ENCODE results near the gene HNMT.

Gene HNMT

DNA sequence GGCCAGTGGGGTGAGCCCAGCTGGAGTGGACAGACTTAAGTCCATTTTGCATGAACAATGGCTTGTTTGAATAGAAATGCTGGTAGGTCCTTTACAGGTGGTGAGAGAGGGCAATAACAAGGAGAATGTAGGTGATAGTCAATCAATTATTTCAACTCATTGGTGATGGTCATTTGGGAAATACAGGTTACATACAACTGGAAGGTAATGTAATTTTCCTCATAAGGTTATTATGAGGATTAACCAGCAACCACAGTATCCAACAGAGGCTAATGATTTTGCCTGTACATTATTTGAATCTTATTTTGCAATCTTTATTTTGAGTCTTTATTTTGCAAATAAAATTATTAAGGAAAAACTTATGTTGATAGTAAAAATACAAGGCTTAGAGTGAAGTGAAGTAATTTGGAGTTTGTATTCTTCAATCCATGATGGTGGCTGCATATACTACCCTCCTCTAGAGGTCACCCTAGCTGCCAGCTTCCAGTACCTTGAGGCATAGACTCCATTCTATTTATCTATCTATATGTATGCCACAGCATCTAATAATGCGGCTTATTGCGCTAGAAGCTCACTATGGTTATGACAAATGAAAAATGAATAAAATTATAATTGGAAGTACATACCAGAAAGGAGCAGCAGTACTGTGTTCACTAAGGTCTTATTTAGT is 20.5 kb upstream of the HNMT start:
- no peak overlapping the region for H3K4me3 ChIP-seq (ENCODE audit: low read depth, low read length)
- no peak for DNase-seq (ENCODE audit: low read depth)

DNA sequence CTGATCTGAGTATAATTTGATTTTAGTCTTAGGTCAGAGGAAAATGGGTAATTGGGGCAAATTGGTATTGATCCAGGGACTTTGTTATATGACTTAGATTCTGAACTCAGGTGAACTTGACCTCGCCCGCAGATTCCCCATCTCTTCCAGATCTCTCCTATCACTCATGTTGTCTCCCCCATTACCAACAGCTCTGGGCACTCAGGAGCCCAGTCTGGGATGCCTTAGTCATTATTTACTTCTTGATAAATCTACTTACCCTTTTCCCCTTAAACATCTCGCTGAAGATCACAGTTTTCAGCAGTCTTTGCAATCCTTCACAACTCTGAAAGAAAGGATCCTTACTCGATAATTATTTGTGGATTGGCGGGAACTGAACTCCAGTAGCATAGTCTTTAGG is 19.6 kb upstream of the HNMT start:
- no peak overlapping the region for H3K4me3 ChIP-seq (ENCODE audit: low read depth, low read length)
- DNase-seq (ENCODE audit: low read depth): no peak

DNA sequence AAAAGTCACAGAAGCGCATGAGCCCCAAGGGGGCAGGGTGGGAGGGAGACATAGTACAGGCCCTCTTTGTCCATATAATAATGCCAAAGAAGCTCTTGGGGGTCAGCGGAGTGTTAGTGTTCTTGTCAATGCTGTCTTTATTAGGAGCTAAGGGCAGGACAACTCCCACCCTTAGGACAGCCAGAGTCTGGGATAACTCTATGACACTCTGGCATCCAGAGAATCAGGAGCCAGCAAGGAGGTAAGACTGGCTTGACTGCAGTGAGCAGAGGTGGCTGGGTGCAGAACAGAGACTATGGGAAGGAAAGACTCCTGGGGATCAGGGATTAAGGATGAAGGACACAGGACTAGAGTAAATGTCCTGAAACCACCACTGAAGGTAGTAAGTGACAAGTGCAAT is 19.0 kb upstream of the HNMT start:
- no peak for DNase-seq (ENCODE audit: low read depth)
- no peak overlapping the region for H3K4me3 ChIP-seq (ENCODE audit: low read depth, low read length)

DNA sequence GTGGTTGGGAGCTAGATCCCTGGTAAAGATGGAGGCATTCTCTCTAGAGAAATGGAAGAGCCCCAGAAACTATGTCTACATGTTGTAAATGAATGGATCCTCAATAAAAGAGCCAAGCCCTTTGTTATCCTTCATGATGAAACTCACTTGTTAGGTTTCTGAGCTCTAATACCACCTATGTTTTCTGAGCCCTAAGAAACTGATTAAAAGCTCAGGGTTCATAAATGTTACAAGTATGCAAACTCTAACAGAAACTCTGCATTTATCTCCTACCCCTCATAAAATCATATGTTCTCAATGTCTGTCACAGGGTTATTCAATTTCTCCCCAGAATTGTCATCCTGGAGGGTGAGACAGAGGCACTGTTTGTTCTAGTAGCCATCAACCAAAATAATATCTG is 18.0 kb upstream of the HNMT start:
- no peak for DNase-seq (ENCODE audit: low read depth)
- H3K4me3 ChIP-seq (ENCODE audit: low read depth, low read length): no peak overlapping the region

DNA sequence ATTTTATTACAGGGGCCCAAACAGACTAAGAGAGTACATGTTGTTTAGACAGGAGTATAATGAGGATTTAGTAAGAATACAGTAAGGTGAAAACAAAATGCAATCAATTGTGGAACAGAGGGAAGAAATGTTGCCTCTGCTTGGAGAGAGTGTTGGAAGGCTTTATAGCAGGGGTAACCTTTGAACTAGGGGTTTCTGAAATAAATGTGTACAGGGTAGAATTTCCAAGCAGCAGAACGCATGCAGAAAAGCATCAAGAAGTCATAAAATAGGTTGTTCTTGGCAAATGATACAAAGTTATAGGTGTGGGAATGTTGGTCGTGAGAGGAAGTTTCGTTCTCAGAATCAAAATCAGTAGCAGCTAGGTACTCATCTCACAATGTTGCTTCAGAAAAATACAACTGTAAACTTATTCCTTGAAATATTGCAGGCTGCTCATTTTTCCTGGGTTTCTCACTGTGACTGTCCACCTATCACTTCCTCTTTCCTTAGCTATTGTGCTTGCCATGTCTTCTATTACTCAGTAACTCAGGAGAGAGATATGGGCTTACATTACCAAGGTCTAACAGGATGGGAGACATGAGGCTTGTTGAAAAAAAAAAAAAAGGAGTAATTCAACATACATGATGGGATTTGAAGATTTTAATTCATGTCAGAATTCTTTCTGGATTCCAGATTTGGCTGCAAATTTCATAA is 17.1 kb upstream of the HNMT start:
- DNase-seq (ENCODE audit: low read depth): no peak
- H3K4me3 ChIP-seq (ENCODE audit: low read depth, low read length): no peak overlapping the region

DNA sequence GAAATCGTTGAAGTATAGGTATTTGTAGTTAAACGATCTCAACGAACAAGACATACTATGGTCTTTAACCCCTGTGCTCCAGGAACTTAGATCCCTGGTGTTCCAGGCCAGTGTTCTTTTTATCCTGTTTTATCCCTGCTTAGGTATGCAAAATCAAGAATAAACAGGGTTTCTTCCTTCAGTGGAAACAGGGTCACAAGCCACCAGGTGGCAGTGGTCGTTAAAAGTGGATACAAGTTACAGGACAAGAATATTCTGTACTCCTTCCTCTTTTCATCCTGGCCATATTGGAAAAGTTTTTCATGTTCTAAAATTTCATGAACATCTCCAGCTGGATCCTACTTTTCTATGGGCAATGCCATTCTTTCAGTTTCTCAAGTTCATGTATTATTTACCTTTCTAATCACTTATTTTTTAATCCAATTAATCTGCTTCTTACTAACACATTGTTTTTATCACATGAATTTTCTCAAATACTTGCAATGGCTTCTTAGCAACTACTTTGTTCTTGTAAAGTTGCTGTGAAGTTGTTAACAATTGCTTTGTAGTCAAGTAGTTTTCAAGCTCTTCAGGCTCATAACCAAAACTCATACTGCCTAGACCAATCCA is 16.4 kb upstream of the HNMT start:
- DNase-seq (ENCODE audit: low read depth): peak; percentile 23
- no peak overlapping the region for H3K4me3 ChIP-seq (ENCODE audit: low read depth, low read length)

DNA sequence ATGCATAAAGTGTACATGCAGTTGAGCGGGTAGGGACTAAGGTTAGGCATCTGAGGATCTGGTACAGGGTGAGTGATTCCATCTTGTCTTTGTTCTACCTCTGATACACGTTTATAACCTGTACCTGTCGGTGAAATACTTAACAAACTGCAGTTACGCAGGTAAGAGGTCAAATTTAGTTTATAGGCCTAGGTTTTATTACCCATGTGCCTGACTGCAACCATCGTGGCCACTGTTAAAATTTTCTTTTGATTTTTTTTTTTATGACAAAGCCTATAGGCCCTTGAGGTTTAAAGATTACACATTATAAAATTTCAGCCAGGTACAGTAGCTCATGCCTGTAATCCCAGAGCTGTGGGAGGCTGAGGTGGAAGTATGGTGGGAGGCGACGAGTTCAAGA is 15.4 kb upstream of the HNMT start:
- no peak overlapping the region for H3K4me3 ChIP-seq (ENCODE audit: low read depth, low read length)
- DNase-seq (ENCODE audit: low read depth): no peak

- DNase-seq (ENCODE audit: low read depth): no peak
- no peak overlapping the region for H3K4me3 ChIP-seq (ENCODE audit: low read depth, low read length)
These were observed 14.0 kb upstream of the HNMT start for GRCh38 chr2:137950238-137950637.

DNA sequence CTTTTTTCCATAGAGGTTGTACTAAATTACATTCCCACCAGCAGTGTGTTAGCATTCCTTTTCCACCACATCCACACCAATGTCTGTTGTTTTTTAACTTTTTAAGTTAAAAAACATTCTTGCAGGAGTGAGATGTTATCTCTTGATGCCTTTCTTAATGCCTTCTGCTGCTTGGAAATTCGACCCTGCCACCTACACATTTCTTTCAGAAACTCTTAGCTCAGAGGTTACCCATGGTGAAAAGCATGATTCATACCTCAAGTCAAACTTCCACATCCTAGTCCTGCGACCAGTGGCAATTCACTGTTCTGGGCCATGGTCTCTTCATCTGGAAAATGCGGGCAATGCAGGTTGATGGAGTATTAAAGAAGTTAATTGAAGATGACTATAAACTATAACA is 12.7 kb upstream of the HNMT start:
- DNase-seq (ENCODE audit: low read depth): peak; percentile 63
- H3K4me3 ChIP-seq (ENCODE audit: low read depth, low read length): no peak overlapping the region

- no peak for DNase-seq (ENCODE audit: low read depth)
- no peak overlapping the region for H3K4me3 ChIP-seq (ENCODE audit: low read depth, low read length)
These were observed 11.6 kb upstream of the HNMT start for GRCh38 chr2:137952586-137953129.

- no peak for DNase-seq (ENCODE audit: low read depth)
- no peak overlapping the region for H3K4me3 ChIP-seq (ENCODE audit: low read depth, low read length)
These were observed 8.7 kb upstream of the HNMT start for GRCh38 chr2:137955536-137955935.

- H3K4me3 ChIP-seq (ENCODE audit: low read depth, low read length): no peak overlapping the region
- DNase-seq (ENCODE audit: low read depth): peak; percentile 87
These were observed 7.2 kb upstream of the HNMT start for GRCh38 chr2:137957033-137957432.

GRCh38 chr2:137959166-137959565 is 5.1 kb upstream of the HNMT start:
- no peak overlapping the region for H3K4me3 ChIP-seq (ENCODE audit: low read depth, low read length)
- no peak for DNase-seq (ENCODE audit: low read depth)

- no peak for DNase-seq (ENCODE audit: low read depth)
- no peak overlapping the region for H3K4me3 ChIP-seq (ENCODE audit: low read depth, low read length)
These were observed 4.0 kb upstream of the HNMT start for GRCh38 chr2:137960223-137960622.

GRCh38 chr2:137961602-137962001 is 2.7 kb upstream of the HNMT start:
- DNase-seq (ENCODE audit: low read depth): no peak
- H3K4me3 ChIP-seq (ENCODE audit: low read depth, low read length): no peak overlapping the region

DNA sequence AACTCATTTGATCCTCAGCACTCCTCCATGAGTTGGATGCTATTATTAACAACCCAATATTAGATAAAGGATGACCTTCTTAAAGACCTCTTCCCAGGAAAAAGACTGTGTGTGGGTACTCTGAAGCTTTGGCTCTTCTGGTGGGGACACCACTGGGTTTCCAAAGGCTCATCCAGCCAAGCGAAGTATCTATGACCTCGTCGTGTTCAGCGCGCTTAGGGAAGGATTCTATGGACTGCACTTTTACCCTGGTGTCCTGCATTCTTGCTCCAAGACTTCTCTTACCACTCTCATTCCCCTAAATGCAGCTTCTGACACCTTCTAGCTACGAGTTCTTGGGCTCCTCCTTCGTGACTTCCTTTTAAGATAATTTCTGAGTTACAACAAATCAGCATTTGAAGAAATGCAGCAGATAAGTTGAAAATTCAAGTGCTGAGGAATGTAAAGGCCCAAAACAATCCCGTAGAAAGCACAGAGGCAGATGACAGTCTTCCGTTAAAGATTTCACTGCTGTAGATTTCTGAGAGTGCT is 673 bp upstream of the HNMT start:
- peak overlapping the region; percentile 41 for H3K4me3 ChIP-seq (ENCODE audit: low read depth, low read length)
- no peak for DNase-seq (ENCODE audit: low read depth)

DNA sequence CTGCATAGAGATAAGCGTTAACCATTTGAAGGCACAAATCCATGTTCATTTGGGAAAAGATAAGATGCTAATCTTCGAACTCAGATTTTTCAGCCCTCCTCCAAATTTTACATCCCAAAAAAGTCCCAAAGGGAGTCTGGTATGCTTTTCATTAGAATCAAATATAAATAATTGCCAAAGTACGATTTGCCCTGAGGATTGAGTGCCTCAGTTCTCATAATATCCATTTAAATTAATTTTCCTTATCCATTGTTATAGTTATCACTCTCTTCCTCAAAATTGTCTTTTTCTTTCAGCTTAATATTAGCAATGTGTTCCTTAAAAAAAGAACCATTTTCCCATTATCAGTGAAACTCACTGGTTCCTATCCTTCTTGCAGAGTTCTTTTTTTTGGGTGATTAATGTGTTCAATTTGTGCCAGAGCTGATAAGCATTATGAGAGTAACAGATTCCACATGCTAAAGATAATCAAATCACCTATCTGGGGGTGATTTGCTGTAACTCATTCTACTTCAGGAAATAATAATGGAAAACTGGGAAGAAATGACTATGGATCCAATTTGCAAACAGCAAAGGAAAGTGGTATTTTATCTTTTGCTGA is 686 bp downstream of the HNMT start:
- peak overlapping the region; percentile 41 for H3K4me3 ChIP-seq (ENCODE audit: low read depth, low read length)

DNA sequence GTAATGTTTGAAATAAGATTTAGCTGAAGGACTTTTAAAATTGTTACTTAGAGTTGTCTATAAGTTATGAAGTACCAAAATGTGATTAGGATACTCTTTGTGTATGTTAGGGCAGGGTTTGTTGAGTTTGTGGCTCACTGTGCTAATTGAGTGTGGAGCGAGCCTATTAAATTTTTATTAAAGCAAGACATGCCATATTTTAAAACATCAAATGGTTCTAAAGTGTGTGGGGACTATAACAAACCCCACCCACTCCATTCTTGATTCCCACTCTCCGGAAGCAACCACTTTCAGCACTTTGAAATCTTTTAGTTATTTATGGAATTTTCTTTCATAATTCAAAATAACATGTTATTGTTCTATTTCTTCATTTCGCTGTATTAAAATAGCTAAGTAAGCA is 1.8 kb downstream of the HNMT start:
- H3K4me3 ChIP-seq (ENCODE audit: low read depth, low read length): no peak overlapping the region
- DNase-seq (ENCODE audit: low read depth): no peak

More for the DNA sequence above, 686 bp downstream of the HNMT start:
- DNase-seq (ENCODE audit: low read depth): no peak

- DNase-seq (ENCODE audit: low read depth): no peak
- H3K4me3 ChIP-seq (ENCODE audit: low read depth, low read length): no peak overlapping the region
These were observed 2.8 kb downstream of the HNMT start for GRCh38 chr2:137967042-137967441.

Data from skeletal muscle cell (primary cell).